ENCODE measurements around the gene ANXA7. TPM values are rescaled to one million over a fixed set of nuclear protein-coding genes. Genes with fewer than 3 reads are reported as not detected.
A peak's percentile ranks its signal among the peaks of the same experiment; 100 is the strongest.

The ANXA7 gene
- total RNA-seq (100 to 1,000 TPM in 1 of 2 donors, 10 to 100 TPM in 1; 99.4 to 118 TPM), polyA plus RNA-seq (ENCODE audit: insufficient read length in 6 of 6) (10 to 100 TPM; 63.7 to 78.9 (median 71.4) TPM)
- long read RNA-seq, donor 1, transcript ANXA7-202 (13 exons, 2,452 nt): major isoform, 19 of 58 reads
- long read RNA-seq, donor 1, partial matches to known transcripts: 38 of 58 reads
- long read RNA-seq, donor 1, other reads (novel, unspliced or antisense): 0 of 58 reads
- long read RNA-seq, donor 2, transcript ANXA7-202 (13 exons, 2,452 nt): major isoform, 22 of 29 reads
- long read RNA-seq, donor 2, partial matches to known transcripts: 7 of 29 reads
- long read RNA-seq, donor 2, other reads (novel, unspliced or antisense): 0 of 29 reads
- long read RNA-seq, donor 3, transcript ANXA7-202 (13 exons, 2,452 nt): major isoform, 18 of 18 reads
- long read RNA-seq, donor 3, partial matches to known transcripts: 0 of 18 reads
- long read RNA-seq, donor 3, other reads (novel, unspliced or antisense): 0 of 18 reads
- long read RNA-seq, donor 4, transcript ANXA7-202 (13 exons, 2,452 nt): major isoform, 68 of 93 reads
- long read RNA-seq, donor 4, partial matches to known transcripts: 19 of 93 reads
- long read RNA-seq, donor 4, other reads (novel, unspliced or antisense): 6 of 93 reads
- long read RNA-seq, donor 5, transcript ANXA7-202 (13 exons, 2,452 nt): major isoform, 24 of 56 reads
- long read RNA-seq, donor 5, partial matches to known transcripts: 32 of 56 reads
- long read RNA-seq, donor 5, other reads (novel, unspliced or antisense): 0 of 56 reads
- long read RNA-seq, donor 6, transcript ANXA7-202 (13 exons, 2,452 nt): major isoform, 26 of 36 reads
- long read RNA-seq, donor 6, partial matches to known transcripts: 10 of 36 reads
- long read RNA-seq, donor 6, other reads (novel, unspliced or antisense): 0 of 36 reads
- long read RNA-seq, donor 7, transcript ANXA7-202 (13 exons, 2,452 nt): major isoform, 13 of 30 reads
- long read RNA-seq, donor 7, partial matches to known transcripts: 16 of 30 reads
- long read RNA-seq, donor 7, other reads (novel, unspliced or antisense): 0 of 30 reads
- long read RNA-seq, donor 8, transcript ANXA7-202 (13 exons, 2,452 nt): major isoform, 24 of 49 reads
- long read RNA-seq, donor 8, partial matches to known transcripts: 24 of 49 reads
- long read RNA-seq, donor 8, other reads (novel, unspliced or antisense): 0 of 49 reads
- long read RNA-seq, donor 9: 0 reads
- long read RNA-seq, donor 10, transcript ANXA7-202 (13 exons, 2,452 nt): major isoform, 70 of 107 reads
- long read RNA-seq, donor 10, partial matches to known transcripts: 14 of 107 reads
- long read RNA-seq, donor 10, other reads (novel, unspliced or antisense): 23 of 107 reads
- long read RNA-seq, donor 11, transcript ANXA7-202 (13 exons, 2,452 nt): major isoform, 18 of 69 reads
- long read RNA-seq, donor 11, partial matches to known transcripts: 48 of 69 reads
- long read RNA-seq, donor 11, other reads (novel, unspliced or antisense): 0 of 69 reads
- long read RNA-seq, donor 12, transcript ANXA7-202 (13 exons, 2,452 nt): major isoform, 14 of 14 reads
- long read RNA-seq, donor 12, partial matches to known transcripts: 0 of 14 reads
- long read RNA-seq, donor 12, other reads (novel, unspliced or antisense): 0 of 14 reads

DNA sequence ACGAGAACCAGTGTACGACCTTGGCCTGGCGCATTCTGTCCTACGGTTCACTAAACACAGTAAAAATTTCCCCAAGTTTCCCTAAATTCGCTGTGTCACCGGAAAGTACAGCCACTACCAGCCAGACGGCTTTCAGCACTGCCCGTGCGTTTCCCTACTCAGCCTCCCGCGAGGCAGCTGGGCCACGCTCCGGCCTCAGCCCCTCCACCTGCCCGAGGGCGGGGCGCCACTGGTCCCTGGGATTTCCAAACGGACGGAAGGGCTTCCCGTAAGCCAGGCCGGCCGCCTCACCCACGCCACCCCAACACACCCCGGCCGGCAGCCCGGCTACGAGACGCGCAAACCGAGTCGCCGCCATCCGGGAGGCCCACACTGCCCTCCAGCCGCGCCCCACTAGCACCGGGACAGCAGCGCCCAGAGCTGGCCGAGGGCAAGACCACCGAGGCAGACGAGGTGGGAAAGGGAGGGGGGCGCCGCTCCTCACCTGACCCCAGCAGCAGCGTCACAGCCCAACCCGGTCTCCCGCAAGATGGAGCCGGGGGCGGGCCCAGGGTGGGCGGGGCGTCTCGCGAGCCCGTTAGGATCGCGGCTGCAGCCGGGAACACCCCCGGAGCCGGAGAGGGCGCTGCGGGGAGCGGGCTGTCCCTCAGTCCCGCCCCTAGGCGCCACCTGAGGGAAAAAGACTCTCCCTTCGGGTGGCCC lies at the start of gene ANXA7:
Gene ANXA7, minus strand, starts transcription at position 531 of the 702 bp plus-strand sequence. CDS start 13,202 bp downstream, outside the sequence.
- peaks cover 13 to 50% of the 10 kb centered on the region in 2 donors for H3K4me1 ChIP-seq
- ATAC-seq (peak; percentile 98), DNase-seq (peak; percentile 85 to 100 (median 96))
- H3K4me3 ChIP-seq: peak within 1 kb of the TSS; percentile 84 to 97
- TF ChIP-seq, protein P1, sequence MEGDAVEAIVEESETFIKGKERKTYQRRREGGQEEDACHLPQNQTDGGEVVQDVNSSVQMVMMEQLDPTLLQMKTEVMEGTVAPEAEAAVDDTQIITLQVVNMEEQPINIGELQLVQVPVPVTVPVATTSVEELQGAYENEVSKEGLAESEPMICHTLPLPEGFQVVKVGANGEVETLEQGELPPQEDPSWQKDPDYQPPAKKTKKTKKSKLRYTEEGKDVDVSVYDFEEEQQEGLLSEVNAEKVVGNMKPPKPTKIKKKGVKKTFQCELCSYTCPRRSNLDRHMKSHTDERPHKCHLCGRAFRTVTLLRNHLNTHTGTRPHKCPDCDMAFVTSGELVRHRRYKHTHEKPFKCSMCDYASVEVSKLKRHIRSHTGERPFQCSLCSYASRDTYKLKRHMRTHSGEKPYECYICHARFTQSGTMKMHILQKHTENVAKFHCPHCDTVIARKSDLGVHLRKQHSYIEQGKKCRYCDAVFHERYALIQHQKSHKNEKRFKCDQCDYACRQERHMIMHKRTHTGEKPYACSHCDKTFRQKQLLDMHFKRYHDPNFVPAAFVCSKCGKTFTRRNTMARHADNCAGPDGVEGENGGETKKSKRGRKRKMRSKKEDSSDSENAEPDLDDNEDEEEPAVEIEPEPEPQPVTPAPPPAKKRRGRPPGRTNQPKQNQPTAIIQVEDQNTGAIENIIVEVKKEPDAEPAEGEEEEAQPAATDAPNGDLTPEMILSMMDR (IDR thresholded peaks at IDR 0.05): peak in 1 of 2 donors; percentile 34
- no peaks in the 10 kb centered on the region for H3K9me3 ChIP-seq
- H3K36me3 ChIP-seq: no peaks in the 10 kb centered on the region
- H3K27ac ChIP-seq: peak within 1 kb of the TSS; percentile 93 to 98
- no peaks in the 10 kb centered on the region for H3K27me3 ChIP-seq
- intact Hi-C loops (cut with DNase I): no loop called here

DNA sequence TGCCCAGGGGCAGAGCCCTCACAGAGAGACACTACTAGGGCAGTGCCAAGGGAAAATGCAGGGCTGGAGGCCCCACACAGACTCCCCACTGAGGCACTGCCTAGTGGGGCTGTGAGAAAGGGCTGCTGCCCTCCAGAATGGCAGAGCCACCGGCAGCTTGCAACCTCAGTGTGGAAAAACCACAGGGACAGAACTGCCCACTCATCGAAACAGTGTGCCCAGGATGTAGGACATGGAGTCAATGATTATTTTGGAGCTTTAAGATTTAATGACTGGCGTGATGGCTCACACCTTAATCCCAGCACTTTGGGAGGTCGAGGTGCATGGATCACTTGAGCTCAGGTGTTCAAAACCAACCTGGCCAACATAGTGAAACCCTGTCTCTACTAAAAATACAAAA lies 47.0 kb upstream of the ANXA7 start:
- Histone ChIP-seq H3K27ac (no peak overlapping the region), H3K9me3 (no peaks in the 10 kb centered on the region), H3K4me1 (no peaks in the 10 kb centered on the region), H3K4me3 (no peak overlapping the region), H3K36me3 (peaks cover 0 to 58% of the 10 kb centered on the region in 2 donors), H3K27me3 (no peaks in the 10 kb centered on the region)
- TF ChIP-seq, protein P1 (IDR thresholded peaks at IDR 0.05): no peak
- ATAC-seq (no peak), DNase-seq (no peak)
- intact Hi-C loops (cut with DNase I): no loop called here

DNA sequence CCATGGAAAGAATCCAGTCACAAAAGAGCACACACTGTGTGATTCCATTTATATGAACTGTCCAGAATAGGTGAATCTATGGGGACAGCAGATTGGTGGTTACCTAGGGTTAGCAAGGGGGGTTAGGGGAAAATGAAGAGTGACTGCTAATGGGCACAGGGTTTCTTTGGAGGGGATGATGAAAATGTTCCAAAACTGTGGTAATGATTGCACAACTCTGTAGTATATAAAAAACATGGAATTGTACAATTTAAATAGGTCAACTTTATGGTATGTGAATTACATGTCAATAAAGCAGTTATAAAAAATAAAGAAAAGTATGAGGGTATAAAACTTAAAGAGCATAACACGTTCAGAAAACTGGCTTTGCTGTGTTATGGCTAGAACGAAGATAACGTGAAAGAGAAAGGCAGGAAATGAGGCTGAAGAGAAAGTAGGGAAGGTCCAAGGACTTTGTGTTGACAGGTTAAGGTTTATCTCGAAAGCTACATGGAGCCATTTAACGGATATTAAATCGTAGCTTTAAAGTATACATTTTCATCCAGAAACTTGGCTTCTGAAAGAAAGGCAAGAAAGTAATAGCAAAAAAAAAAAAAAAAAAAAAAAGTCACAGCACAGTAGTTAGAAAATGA lies 45.9 kb upstream of the ANXA7 start:
- no peaks in the 10 kb centered on the region for H3K4me1 ChIP-seq
- intact Hi-C loops (cut with DNase I): no loop called here
- peaks cover 0 to 52% of the 10 kb centered on the region in 2 donors for H3K36me3 ChIP-seq
- no peak overlapping the region for H3K27ac ChIP-seq
- H3K9me3 ChIP-seq: no peaks in the 10 kb centered on the region
- H3K4me3 ChIP-seq: no peak overlapping the region
- DNase-seq (peak in 1 of 4 donors; percentile 2), ATAC-seq (no peak)
- TF ChIP-seq, protein P1 (IDR thresholded peaks at IDR 0.05): no peak
- no peaks in the 10 kb centered on the region for H3K27me3 ChIP-seq

Data from left lung (tissue), 14 donors.